ENCODE measurements around the gene SCT.

Gene SCT

DNA sequence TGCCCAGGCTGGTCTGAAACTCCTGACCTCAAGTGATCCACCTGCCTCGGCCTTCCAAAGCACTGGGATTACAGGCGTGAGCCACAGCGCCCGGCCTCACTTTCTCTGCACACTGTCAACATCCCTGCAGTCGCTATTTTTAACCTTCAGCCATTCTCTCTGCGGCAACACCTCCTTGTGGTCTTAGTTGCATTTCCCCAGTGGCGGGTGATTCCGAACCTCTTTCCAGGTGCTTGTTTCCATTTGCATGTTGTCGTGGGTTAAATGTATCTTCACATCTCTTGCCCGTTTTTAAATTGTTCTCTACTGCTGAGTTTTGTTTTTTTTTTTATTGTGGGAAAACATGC lies 2.2 kb upstream of the SCT start:
- Histone ChIP-seq H4K8ac (ENCODE audit: low read depth, low read length) (no peak overlapping the region), H3K27me3 (ENCODE audit: insufficient read depth, low read length, poor library complexity) (no peaks in the 10 kb centered on the region), H3K9ac (ENCODE audit: low read length) (no peak overlapping the region), H3K4me1 (ENCODE audit: control insufficient read depth, low read depth, low read length) (no peaks in the 10 kb centered on the region), H3K36me3 (ENCODE audit: control insufficient read depth, insufficient read depth, low read length) (no peaks in the 10 kb centered on the region), H3K23ac (ENCODE audit: low read length) (no peak overlapping the region), H2BK120ac (ENCODE audit: low read depth, low read length) (no peak overlapping the region), H3K4me3 (ENCODE audit: low read length) (no peak overlapping the region), H3K4ac (ENCODE audit: low read depth, low read length) (no peak overlapping the region), H3K18ac (ENCODE audit: low read length) (no peak overlapping the region), H3K27ac (ENCODE audit: low read depth, low read length) (no peak overlapping the region), H3K79me1 (ENCODE audit: low read length) (no peaks in the 10 kb centered on the region), H3K4me2 (ENCODE audit: low read length) (no peak overlapping the region), H2BK5ac (ENCODE audit: low read length) (no peak overlapping the region), H3K56ac (ENCODE audit: low read length) (no peak overlapping the region), H2BK15ac (replicated peaks; ENCODE audit: low read depth) (no peak overlapping the region), H4K5ac (ENCODE audit: low read length) (no peak overlapping the region), H2AK5ac (ENCODE audit: low read length) (no peak overlapping the region), H3K79me2 (ENCODE audit: control insufficient read depth, insufficient read depth, low read length) (no peaks in the 10 kb centered on the region)
- DNase-seq = peak; percentile 50
- no CpG with 5 or more reads among the region's 10 CpGs for WGBS (ENCODE audit: extremely low coverage, insufficient coverage, low lambda C conversion rate)

GRCh38 chr11:628056-628455 lies 1.1 kb upstream of the SCT start:
- H2AK5ac ChIP-seq (ENCODE audit: low read length) = no peak overlapping the region
- H3K27ac ChIP-seq (ENCODE audit: low read depth, low read length) = no peak overlapping the region
- H3K9ac ChIP-seq (ENCODE audit: low read length) = no peak overlapping the region
- H3K4ac ChIP-seq (ENCODE audit: low read depth, low read length) = no peak overlapping the region
- H4K5ac ChIP-seq (ENCODE audit: low read length) = no peak overlapping the region
- no peak overlapping the region for H3K56ac ChIP-seq (ENCODE audit: low read length)
- H2BK15ac ChIP-seq (replicated peaks; ENCODE audit: low read depth) = no peak overlapping the region
- H3K4me1 ChIP-seq (ENCODE audit: control insufficient read depth, low read depth, low read length) = no peaks in the 10 kb centered on the region
- no CpG with 5 or more reads among the region's 31 CpGs for WGBS (ENCODE audit: extremely low coverage, insufficient coverage, low lambda C conversion rate)
- no peak overlapping the region for H3K4me2 ChIP-seq (ENCODE audit: low read length)
- no peak for DNase-seq
- H3K23ac ChIP-seq (ENCODE audit: low read length) = no peak overlapping the region
- no peaks in the 10 kb centered on the region for H3K27me3 ChIP-seq (ENCODE audit: insufficient read depth, low read length, poor library complexity)
- H2BK120ac ChIP-seq (ENCODE audit: low read depth, low read length) = no peak overlapping the region
- no peaks in the 10 kb centered on the region for H3K79me1 ChIP-seq (ENCODE audit: low read length)
- no peak overlapping the region for H2BK5ac ChIP-seq (ENCODE audit: low read length)
- no peak overlapping the region for H3K18ac ChIP-seq (ENCODE audit: low read length)
- H3K79me2 ChIP-seq (ENCODE audit: control insufficient read depth, insufficient read depth, low read length) = no peaks in the 10 kb centered on the region
- H3K36me3 ChIP-seq (ENCODE audit: control insufficient read depth, insufficient read depth, low read length) = no peaks in the 10 kb centered on the region
- no peak overlapping the region for H4K8ac ChIP-seq (ENCODE audit: low read depth, low read length)
- H3K4me3 ChIP-seq (ENCODE audit: low read length) = no peak overlapping the region

GRCh38 chr11:627308-627576 lies 261 bp upstream of the SCT start:
- H3K4me3 ChIP-seq (ENCODE audit: low read length) = no peak overlapping the region
- no peak overlapping the region for H4K5ac ChIP-seq (ENCODE audit: low read length)
- no peak overlapping the region for H2BK15ac ChIP-seq (replicated peaks; ENCODE audit: low read depth)
- H3K27ac ChIP-seq (ENCODE audit: low read depth, low read length) = no peak overlapping the region
- no peak overlapping the region for H2BK120ac ChIP-seq (ENCODE audit: low read depth, low read length)
- no peak overlapping the region for H2BK5ac ChIP-seq (ENCODE audit: low read length)
- no peak for DNase-seq
- H3K9ac ChIP-seq (ENCODE audit: low read length) = no peak overlapping the region
- H3K56ac ChIP-seq (ENCODE audit: low read length) = peak overlapping the region; percentile 15
- no peak overlapping the region for H2AK5ac ChIP-seq (ENCODE audit: low read length)
- no CpG with 5 or more reads among the region's 28 CpGs for WGBS (ENCODE audit: extremely low coverage, insufficient coverage, low lambda C conversion rate)
- no peaks in the 10 kb centered on the region for H3K79me1 ChIP-seq (ENCODE audit: low read length)
- H3K4me2 ChIP-seq (ENCODE audit: low read length) = no peak overlapping the region
- no peak overlapping the region for H4K8ac ChIP-seq (ENCODE audit: low read depth, low read length)
- H3K4ac ChIP-seq (ENCODE audit: low read depth, low read length) = peak overlapping the region; percentile 66
- H3K4me1 ChIP-seq (ENCODE audit: control insufficient read depth, low read depth, low read length) = no peaks in the 10 kb centered on the region
- H3K36me3 ChIP-seq (ENCODE audit: control insufficient read depth, insufficient read depth, low read length) = no peaks in the 10 kb centered on the region
- H3K79me2 ChIP-seq (ENCODE audit: control insufficient read depth, insufficient read depth, low read length) = no peaks in the 10 kb centered on the region
- peak overlapping the region; percentile 82 for H3K18ac ChIP-seq (ENCODE audit: low read length)
- H3K23ac ChIP-seq (ENCODE audit: low read length) = no peak overlapping the region
- H3K27me3 ChIP-seq (ENCODE audit: insufficient read depth, low read length, poor library complexity) = no peaks in the 10 kb centered on the region

DNA sequence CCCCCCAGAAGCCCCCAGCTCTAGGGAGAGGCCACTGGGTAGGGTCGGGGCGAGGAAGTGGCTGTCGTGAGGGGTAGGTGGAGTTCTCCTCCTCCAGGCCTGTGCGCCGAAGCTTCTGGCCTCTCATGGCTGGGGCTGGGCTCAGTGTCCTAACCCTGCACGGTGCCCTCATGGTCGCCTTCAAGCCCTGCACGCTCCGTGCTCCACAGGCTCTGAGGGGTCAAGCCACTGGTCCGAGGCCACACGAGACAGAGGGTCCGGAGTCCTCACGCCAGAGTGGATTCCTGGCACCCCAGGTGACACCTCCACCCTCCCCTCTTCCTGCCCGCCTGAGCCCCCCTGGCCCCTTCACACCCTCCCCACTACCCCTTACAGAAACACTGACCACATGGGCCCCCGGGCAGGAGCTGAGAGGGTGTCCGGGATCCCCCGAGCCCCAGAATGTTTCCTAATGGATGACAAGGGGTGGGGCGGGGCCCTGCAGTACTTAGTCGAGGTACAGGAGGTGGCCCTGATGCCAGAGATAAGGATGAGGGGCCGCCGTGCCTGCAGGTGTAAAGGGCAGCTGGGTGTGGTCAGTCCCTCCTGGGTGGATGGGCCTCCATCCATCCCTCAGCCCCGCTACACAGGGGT lies 1.2 kb downstream of the SCT start:
- Histone ChIP-seq H2BK15ac (replicated peaks; ENCODE audit: low read depth) (no peak overlapping the region), H3K4ac (ENCODE audit: low read depth, low read length) (no peak overlapping the region), H3K27me3 (ENCODE audit: insufficient read depth, low read length, poor library complexity) (no peaks in the 10 kb centered on the region), H3K9ac (ENCODE audit: low read length) (no peak overlapping the region), H2AK5ac (ENCODE audit: low read length) (no peak overlapping the region), H4K5ac (ENCODE audit: low read length) (no peak overlapping the region), H3K27ac (ENCODE audit: low read depth, low read length) (no peak overlapping the region), H3K36me3 (ENCODE audit: control insufficient read depth, insufficient read depth, low read length) (no peaks in the 10 kb centered on the region), H3K4me2 (ENCODE audit: low read length) (no peak overlapping the region), H2BK120ac (ENCODE audit: low read depth, low read length) (no peak overlapping the region), H3K18ac (ENCODE audit: low read length) (no peak overlapping the region), H3K56ac (ENCODE audit: low read length) (no peak overlapping the region), H3K4me1 (ENCODE audit: control insufficient read depth, low read depth, low read length) (no peaks in the 10 kb centered on the region), H4K8ac (ENCODE audit: low read depth, low read length) (no peak overlapping the region), H3K23ac (ENCODE audit: low read length) (peak overlapping the region; percentile 29), H3K4me3 (ENCODE audit: low read length) (no peak overlapping the region), H3K79me1 (ENCODE audit: low read length) (no peaks in the 10 kb centered on the region), H2BK5ac (ENCODE audit: low read length) (no peak overlapping the region), H3K79me2 (ENCODE audit: control insufficient read depth, insufficient read depth, low read length) (no peaks in the 10 kb centered on the region)
- no peak for DNase-seq
- no CpG with 5 or more reads among the region's 22 CpGs for WGBS (ENCODE audit: extremely low coverage, insufficient coverage, low lambda C conversion rate)

- Histone ChIP-seq H3K27me3 (ENCODE audit: insufficient read depth, low read length, poor library complexity) (no peaks in the 10 kb centered on the region), H4K5ac (ENCODE audit: low read length) (no peak within 1 kb of the TSS), H3K27ac (ENCODE audit: low read depth, low read length) (no peak within 1 kb of the TSS), H3K23ac (ENCODE audit: low read length) (peak within 1 kb of the TSS; percentile 45), H3K79me2 (ENCODE audit: control insufficient read depth, insufficient read depth, low read length) (no peaks in the 10 kb centered on the region), H3K4ac (ENCODE audit: low read depth, low read length) (no peak within 1 kb of the TSS), H2BK120ac (ENCODE audit: low read depth, low read length) (no peak within 1 kb of the TSS), H3K79me1 (ENCODE audit: low read length) (no peaks in the 10 kb centered on the region), H2BK5ac (ENCODE audit: low read length) (no peak within 1 kb of the TSS), H3K36me3 (ENCODE audit: control insufficient read depth, insufficient read depth, low read length) (no peaks in the 10 kb centered on the region), H3K56ac (ENCODE audit: low read length) (no peak within 1 kb of the TSS), H3K4me2 (ENCODE audit: low read length) (no peak within 1 kb of the TSS), H3K4me3 (ENCODE audit: low read length) (no peak within 1 kb of the TSS), H4K8ac (ENCODE audit: low read depth, low read length) (no peak within 1 kb of the TSS), H3K18ac (ENCODE audit: low read length) (no peak within 1 kb of the TSS), H2AK5ac (ENCODE audit: low read length) (no peak within 1 kb of the TSS), H2BK15ac (replicated peaks; ENCODE audit: low read depth) (no peak within 1 kb of the TSS), H3K4me1 (ENCODE audit: control insufficient read depth, low read depth, low read length) (no peaks in the 10 kb centered on the region), H3K9ac (ENCODE audit: low read length) (no peak within 1 kb of the TSS)
- DNase-seq = no peak
- WGBS (ENCODE audit: extremely low coverage, insufficient coverage, low lambda C conversion rate) = no CpG with 5 or more reads among the region's 33 CpGs
These were observed 2.0 kb downstream of the SCT start, which contains the start of gene CDHR5 for GRCh38 chr11:624705-625635. TSS of gene CDHR5 (minus strand) at chr11:624955. CDS start at chr11:624902, 53 bp downstream.
